ENCODE results near the gene SLC9A9.

SLC9A9 gene

DNA sequence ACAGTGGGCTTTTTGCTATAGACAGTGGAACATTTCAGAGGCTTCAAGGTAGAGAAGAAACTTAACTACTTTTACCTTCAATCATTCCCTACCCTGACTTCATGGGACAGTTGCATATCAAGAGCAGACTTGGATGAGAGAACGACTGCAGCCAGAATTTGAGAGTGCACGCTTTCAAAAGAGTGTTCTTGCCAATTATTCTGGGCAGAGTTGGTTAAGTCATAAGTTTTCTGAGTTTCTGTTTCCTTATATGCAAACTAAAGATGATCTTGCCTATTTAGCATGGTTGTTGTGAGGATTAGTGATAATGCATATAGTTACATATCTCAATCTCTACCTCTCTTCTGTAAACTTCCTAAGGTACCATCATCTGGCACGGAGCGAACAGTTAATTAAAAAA is 7.6 kb downstream of the SLC9A9 start:
- H4K5ac ChIP-seq (ENCODE audit: low read length): no peak overlapping the region
- no peaks in the 10 kb centered on the region for H3K36me3 ChIP-seq (ENCODE audit: control insufficient read depth, insufficient read depth, low read length)
- peak overlapping the region; percentile 27 for H2BK5ac ChIP-seq (ENCODE audit: low read length)
- peak overlapping the region; percentile 80 for H3K18ac ChIP-seq (ENCODE audit: low read length)
- peak overlapping the region; percentile 61 for H2BK120ac ChIP-seq (ENCODE audit: low read depth, low read length)
- H2BK15ac ChIP-seq (replicated peaks; ENCODE audit: low read depth): peak overlapping the region; percentile 92
- peak overlapping the region; percentile 52 for H3K4ac ChIP-seq (ENCODE audit: low read depth, low read length)
- no peaks in the 10 kb centered on the region for H3K27me3 ChIP-seq (ENCODE audit: insufficient read depth, low read length, poor library complexity)
- H3K4me2 ChIP-seq (ENCODE audit: low read length): no peak overlapping the region
- H3K4me3 ChIP-seq (ENCODE audit: low read length): no peak overlapping the region
- H3K27ac ChIP-seq (ENCODE audit: low read depth, low read length): no peak overlapping the region
- H3K79me2 ChIP-seq (ENCODE audit: control insufficient read depth, insufficient read depth, low read length): no peaks in the 10 kb centered on the region
- peaks cover 2% of the 10 kb centered on the region for H3K79me1 ChIP-seq (ENCODE audit: low read length)
- H2AK5ac ChIP-seq (ENCODE audit: low read length): no peak overlapping the region
- H3K56ac ChIP-seq (ENCODE audit: low read length): peak overlapping the region; percentile 68
- no peak overlapping the region for H3K23ac ChIP-seq (ENCODE audit: low read length)
- peaks cover 11% of the 10 kb centered on the region for H3K4me1 ChIP-seq (ENCODE audit: control insufficient read depth, low read depth, low read length)
- WGBS (ENCODE audit: extremely low coverage, insufficient coverage, low lambda C conversion rate): no CpG with 5 or more reads among the region's 4 CpGs
- DNase-seq: no peak
- H3K9ac ChIP-seq (ENCODE audit: low read length): no peak overlapping the region
- no peak overlapping the region for H4K8ac ChIP-seq (ENCODE audit: low read depth, low read length)

DNA sequence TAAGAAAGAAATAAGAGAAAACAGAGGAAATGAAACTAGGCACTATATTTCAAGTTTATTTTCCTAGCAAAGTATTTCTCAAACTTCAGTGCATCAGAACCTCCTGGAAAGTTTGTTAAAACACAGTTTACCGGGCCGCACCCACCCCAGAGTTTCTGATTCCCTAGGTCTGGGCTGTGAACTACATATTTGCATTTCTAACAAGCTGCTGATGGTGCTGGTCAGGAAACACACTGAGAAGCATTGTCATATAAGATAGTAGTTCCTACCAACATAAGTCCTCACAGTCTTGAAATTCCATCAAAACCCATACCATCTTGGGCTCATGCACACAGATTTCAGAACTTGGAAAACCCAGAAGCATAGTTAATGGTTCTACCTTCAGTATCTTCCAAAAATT is 8.3 kb downstream of the SLC9A9 start:
- Histone ChIP-seq H3K4ac (ENCODE audit: low read depth, low read length) (no peak overlapping the region), H3K23ac (ENCODE audit: low read length) (no peak overlapping the region), H3K36me3 (ENCODE audit: control insufficient read depth, insufficient read depth, low read length) (no peaks in the 10 kb centered on the region), H3K79me1 (ENCODE audit: low read length) (peaks cover 2% of the 10 kb centered on the region), H2BK15ac (replicated peaks; ENCODE audit: low read depth) (peak overlapping the region; percentile 92), H3K27me3 (ENCODE audit: insufficient read depth, low read length, poor library complexity) (no peaks in the 10 kb centered on the region), H3K79me2 (ENCODE audit: control insufficient read depth, insufficient read depth, low read length) (no peaks in the 10 kb centered on the region), H2BK5ac (ENCODE audit: low read length) (no peak overlapping the region), H3K27ac (ENCODE audit: low read depth, low read length) (no peak overlapping the region), H3K18ac (ENCODE audit: low read length) (no peak overlapping the region), H3K4me3 (ENCODE audit: low read length) (no peak overlapping the region), H4K8ac (ENCODE audit: low read depth, low read length) (no peak overlapping the region), H2BK120ac (ENCODE audit: low read depth, low read length) (no peak overlapping the region), H2AK5ac (ENCODE audit: low read length) (no peak overlapping the region), H3K4me2 (ENCODE audit: low read length) (no peak overlapping the region), H4K5ac (ENCODE audit: low read length) (no peak overlapping the region), H3K4me1 (ENCODE audit: control insufficient read depth, low read depth, low read length) (peaks cover 11% of the 10 kb centered on the region), H3K56ac (ENCODE audit: low read length) (no peak overlapping the region), H3K9ac (ENCODE audit: low read length) (no peak overlapping the region)
- DNase-seq: peak; percentile 76
- no CpG with 5 or more reads among the region's 2 CpGs for WGBS (ENCODE audit: extremely low coverage, insufficient coverage, low lambda C conversion rate)

DNA sequence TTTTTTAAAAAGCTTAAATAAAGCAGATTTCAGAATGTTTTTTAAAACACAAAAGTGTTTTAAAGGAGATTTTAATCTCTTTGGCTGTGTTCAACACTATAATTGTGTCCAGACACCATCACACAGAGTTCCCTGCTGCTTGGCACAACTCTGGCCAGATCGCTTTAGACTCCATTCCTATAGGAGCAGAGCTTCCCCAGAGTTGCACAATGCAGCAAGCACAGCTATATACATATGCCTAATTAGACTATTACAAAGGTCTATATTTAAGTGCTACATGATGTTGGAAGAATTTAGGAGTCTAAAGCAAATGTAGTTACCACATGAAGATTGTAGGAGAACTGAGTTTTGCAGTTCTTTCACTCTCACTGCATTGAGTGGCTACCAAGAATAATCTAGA is 11.2 kb downstream of the SLC9A9 start:
- Histone ChIP-seq H2BK5ac (ENCODE audit: low read length) (no peak overlapping the region), H3K9ac (ENCODE audit: low read length) (no peak overlapping the region), H2AK5ac (ENCODE audit: low read length) (no peak overlapping the region), H3K79me1 (ENCODE audit: low read length) (peaks cover 2% of the 10 kb centered on the region), H3K4me1 (ENCODE audit: control insufficient read depth, low read depth, low read length) (peaks cover 11% of the 10 kb centered on the region), H4K8ac (ENCODE audit: low read depth, low read length) (no peak overlapping the region), H3K4ac (ENCODE audit: low read depth, low read length) (no peak overlapping the region), H3K4me2 (ENCODE audit: low read length) (no peak overlapping the region), H3K27ac (ENCODE audit: low read depth, low read length) (no peak overlapping the region), H3K36me3 (ENCODE audit: control insufficient read depth, insufficient read depth, low read length) (no peaks in the 10 kb centered on the region), H3K4me3 (ENCODE audit: low read length) (no peak overlapping the region), H2BK15ac (replicated peaks; ENCODE audit: low read depth) (peak overlapping the region; percentile 60), H3K27me3 (ENCODE audit: insufficient read depth, low read length, poor library complexity) (no peaks in the 10 kb centered on the region), H2BK120ac (ENCODE audit: low read depth, low read length) (no peak overlapping the region), H3K79me2 (ENCODE audit: control insufficient read depth, insufficient read depth, low read length) (no peaks in the 10 kb centered on the region), H3K18ac (ENCODE audit: low read length) (peak overlapping the region; percentile 78), H3K56ac (ENCODE audit: low read length) (no peak overlapping the region), H4K5ac (ENCODE audit: low read length) (no peak overlapping the region), H3K23ac (ENCODE audit: low read length) (no peak overlapping the region)
- WGBS (ENCODE audit: extremely low coverage, insufficient coverage, low lambda C conversion rate): no CpG with 5 or more reads among the region's 1 CpG
- no peak for DNase-seq

DNA sequence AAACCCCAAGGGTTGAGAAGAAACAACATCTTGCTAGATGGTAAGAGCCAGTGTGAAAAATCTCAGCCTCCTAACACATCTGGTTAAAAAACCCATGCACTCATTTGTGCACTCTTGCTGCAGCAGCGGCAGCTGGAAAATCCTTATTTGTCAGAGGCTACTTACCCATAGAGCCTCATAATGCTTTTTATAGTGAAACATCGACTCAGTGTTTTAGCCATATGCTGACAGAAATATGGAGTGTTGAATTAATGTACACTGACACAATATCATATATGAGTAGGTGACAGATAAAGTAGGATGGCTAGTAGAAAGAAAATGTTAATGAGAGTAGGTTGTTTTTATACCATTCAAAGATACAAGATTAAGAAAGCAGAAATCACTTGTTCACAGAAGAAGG is 13.0 kb downstream of the SLC9A9 start:
- H4K8ac ChIP-seq (ENCODE audit: low read depth, low read length): no peak overlapping the region
- no peak overlapping the region for H3K4me2 ChIP-seq (ENCODE audit: low read length)
- no peak overlapping the region for H2AK5ac ChIP-seq (ENCODE audit: low read length)
- H3K9ac ChIP-seq (ENCODE audit: low read length): no peak overlapping the region
- no peak overlapping the region for H3K23ac ChIP-seq (ENCODE audit: low read length)
- peak overlapping the region; percentile 17 for H3K4ac ChIP-seq (ENCODE audit: low read depth, low read length)
- no peaks in the 10 kb centered on the region for H3K79me2 ChIP-seq (ENCODE audit: control insufficient read depth, insufficient read depth, low read length)
- H2BK5ac ChIP-seq (ENCODE audit: low read length): no peak overlapping the region
- H2BK15ac ChIP-seq (replicated peaks; ENCODE audit: low read depth): no peak overlapping the region
- no peaks in the 10 kb centered on the region for H3K27me3 ChIP-seq (ENCODE audit: insufficient read depth, low read length, poor library complexity)
- H3K79me1 ChIP-seq (ENCODE audit: low read length): peaks cover 2% of the 10 kb centered on the region
- DNase-seq: no peak
- no peaks in the 10 kb centered on the region for H3K36me3 ChIP-seq (ENCODE audit: control insufficient read depth, insufficient read depth, low read length)
- no CpG with 5 or more reads among the region's 2 CpGs for WGBS (ENCODE audit: extremely low coverage, insufficient coverage, low lambda C conversion rate)
- no peak overlapping the region for H3K18ac ChIP-seq (ENCODE audit: low read length)
- H3K4me3 ChIP-seq (ENCODE audit: low read length): no peak overlapping the region
- H3K4me1 ChIP-seq (ENCODE audit: control insufficient read depth, low read depth, low read length): peaks cover 4% of the 10 kb centered on the region
- no peak overlapping the region for H4K5ac ChIP-seq (ENCODE audit: low read length)
- H3K27ac ChIP-seq (ENCODE audit: low read depth, low read length): no peak overlapping the region
- H3K56ac ChIP-seq (ENCODE audit: low read length): no peak overlapping the region
- H2BK120ac ChIP-seq (ENCODE audit: low read depth, low read length): no peak overlapping the region

DNA sequence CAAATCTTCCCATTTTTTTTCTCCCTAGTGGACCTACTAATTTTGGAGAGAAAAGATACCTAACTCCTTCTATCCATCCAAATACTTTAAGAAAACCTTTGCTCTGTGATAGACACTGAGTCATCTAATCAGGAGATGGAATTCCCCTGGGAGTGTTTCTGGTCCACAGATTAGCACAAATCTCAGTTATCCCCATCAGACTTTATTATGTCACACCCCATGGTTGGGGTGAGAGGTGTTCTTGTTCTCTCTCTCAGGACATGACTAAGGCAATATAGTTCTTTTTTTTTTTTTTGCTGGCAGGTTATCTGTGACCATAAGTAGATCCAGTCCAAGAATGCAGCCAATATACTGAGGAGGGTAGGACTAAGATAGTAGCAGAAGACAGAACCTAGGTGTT is 15.8 kb downstream of the SLC9A9 start:
- Histone ChIP-seq H3K4me2 (ENCODE audit: low read length) (no peak overlapping the region), H2BK120ac (ENCODE audit: low read depth, low read length) (no peak overlapping the region)

DNA sequence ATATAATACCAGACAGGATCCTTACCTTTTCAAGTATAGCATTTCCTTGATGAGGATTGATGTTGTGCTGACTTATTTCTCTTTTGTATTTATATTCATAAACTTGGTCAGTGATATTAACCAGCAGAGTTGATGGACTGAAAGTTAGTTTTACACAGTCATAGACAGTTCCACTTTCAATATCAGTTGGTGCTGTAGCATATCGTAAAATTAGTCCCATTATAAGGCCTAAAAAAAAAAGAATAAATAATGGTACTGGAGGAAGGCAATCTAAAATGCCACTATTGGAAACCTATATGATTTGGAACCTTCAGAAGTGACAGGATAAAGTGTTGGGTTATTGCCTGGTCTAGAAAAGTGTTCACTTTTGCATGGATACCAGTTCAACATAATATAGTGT is 16.3 kb downstream of the SLC9A9 start:
- H3K56ac ChIP-seq (ENCODE audit: low read length): no peak overlapping the region
- no peaks in the 10 kb centered on the region for H3K79me2 ChIP-seq (ENCODE audit: control insufficient read depth, insufficient read depth, low read length)
- H3K9ac ChIP-seq (ENCODE audit: low read length): no peak overlapping the region
- H3K4me2 ChIP-seq (ENCODE audit: low read length): no peak overlapping the region
- no peak overlapping the region for H3K4ac ChIP-seq (ENCODE audit: low read depth, low read length)
- no peak overlapping the region for H3K18ac ChIP-seq (ENCODE audit: low read length)
- no peak overlapping the region for H4K5ac ChIP-seq (ENCODE audit: low read length)
- H3K27me3 ChIP-seq (ENCODE audit: insufficient read depth, low read length, poor library complexity): no peaks in the 10 kb centered on the region
- no peak for DNase-seq
- H3K79me1 ChIP-seq (ENCODE audit: low read length): no peaks in the 10 kb centered on the region
- H3K27ac ChIP-seq (ENCODE audit: low read depth, low read length): no peak overlapping the region
- no peak overlapping the region for H2BK120ac ChIP-seq (ENCODE audit: low read depth, low read length)
- no peak overlapping the region for H2AK5ac ChIP-seq (ENCODE audit: low read length)
- WGBS (ENCODE audit: extremely low coverage, insufficient coverage, low lambda C conversion rate): no CpG with 5 or more reads among the region's 1 CpG
- H4K8ac ChIP-seq (ENCODE audit: low read depth, low read length): no peak overlapping the region
- H3K23ac ChIP-seq (ENCODE audit: low read length): no peak overlapping the region
- no peaks in the 10 kb centered on the region for H3K36me3 ChIP-seq (ENCODE audit: control insufficient read depth, insufficient read depth, low read length)
- no peak overlapping the region for H3K4me3 ChIP-seq (ENCODE audit: low read length)
- no peak overlapping the region for H2BK5ac ChIP-seq (ENCODE audit: low read length)
- no peak overlapping the region for H2BK15ac ChIP-seq (replicated peaks; ENCODE audit: low read depth)
- no peaks in the 10 kb centered on the region for H3K4me1 ChIP-seq (ENCODE audit: control insufficient read depth, low read depth, low read length)

More for the DNA sequence above, 15.8 kb downstream of the SLC9A9 start:
- peak overlapping the region; percentile 18 for H3K18ac ChIP-seq (ENCODE audit: low read length)
- no peak overlapping the region for H2BK5ac ChIP-seq (ENCODE audit: low read length)
- H3K4ac ChIP-seq (ENCODE audit: low read depth, low read length): no peak overlapping the region
- H4K8ac ChIP-seq (ENCODE audit: low read depth, low read length): no peak overlapping the region
- no peak overlapping the region for H3K56ac ChIP-seq (ENCODE audit: low read length)
- H2AK5ac ChIP-seq (ENCODE audit: low read length): no peak overlapping the region
- H3K79me1 ChIP-seq (ENCODE audit: low read length): no peaks in the 10 kb centered on the region
- H4K5ac ChIP-seq (ENCODE audit: low read length): no peak overlapping the region
- H2BK15ac ChIP-seq (replicated peaks; ENCODE audit: low read depth): no peak overlapping the region
- H3K79me2 ChIP-seq (ENCODE audit: control insufficient read depth, insufficient read depth, low read length): no peaks in the 10 kb centered on the region
- no peak overlapping the region for H3K4me3 ChIP-seq (ENCODE audit: low read length)
- H3K23ac ChIP-seq (ENCODE audit: low read length): no peak overlapping the region
- no peak for DNase-seq
- no peaks in the 10 kb centered on the region for H3K4me1 ChIP-seq (ENCODE audit: control insufficient read depth, low read depth, low read length)
- no peak overlapping the region for H3K9ac ChIP-seq (ENCODE audit: low read length)
- H3K27ac ChIP-seq (ENCODE audit: low read depth, low read length): no peak overlapping the region
- H3K27me3 ChIP-seq (ENCODE audit: insufficient read depth, low read length, poor library complexity): no peaks in the 10 kb centered on the region
- no peaks in the 10 kb centered on the region for H3K36me3 ChIP-seq (ENCODE audit: control insufficient read depth, insufficient read depth, low read length)
